Lower leg skin (tissue), 4 donors: ENCODE data around the gene EPHB2. TPM values are rescaled to one million over a fixed set of nuclear protein-coding genes. Genes with fewer than 3 reads are reported as not detected.

ENCODE experiments used
- DNase-seq, 2 donors: peaks; one replicate each; pipeline ENCODE4 v3.0.0-alpha.2; 2019; ENCODE audit warnings: low spot score in 2 of 2
- H3K4me3 ChIP-seq: fragments of 200-600 bp; sonication (generic); 2 replicates; pipeline ENCODE4 v1.5.1; 2017; ENCODE audit warnings: mild to moderate bottlenecking, low read depth; ENCODE audit not compliant: poor library complexity, severe bottlenecking
- POLR2A ChIP-seq, 2 donors: fragments of 450-650 bp; IDR thresholded peaks; one replicate each; pipeline ENCODE4 v1.6.1; 2016 to 2017; ENCODE audit warnings: antibody characterized with exemption in 2 of 2, mild to moderate bottlenecking in 1 of 2, moderate library complexity in 1 of 2
- WGBS, 2 donors: methylation state at CpG; one replicate each; pipeline ENCODE4 v1.1.5; 2018; 5-methylcytosine and 5-hydroxymethylcytosine counted together
- intact Hi-C: fragments of 100-400 bp; cut with DNase I; formaldehyde crosslinking; loops from one replicate; pipeline ENCODE4 v1.15.0; 2023; ENCODE audit warnings: low total_unique reads
- total RNA-seq, 4 donors: library from RNA; depleted of rRNA; stranded (reverse); fragments of >200 nt; gene quantifications; one replicate each; pipeline ENCODE4 v1.1.0, GENCODE V29; 2016
- TF ChIP-seq, protein P1 (sequence below), 3 donors: fragments of 450-650 bp; IDR thresholded peaks; one replicate each; pipeline ENCODE4 v1.5.1; 2016; ENCODE audit warnings: antibody characterized with exemption in 3 of 3, mild to moderate bottlenecking in 3 of 3, moderate library complexity in 2 of 3

The EPHB2 gene
- total RNA-seq, 4 donors from 2014 or later: 0.57 to 3.1 (median 1.7) TPM

DNA sequence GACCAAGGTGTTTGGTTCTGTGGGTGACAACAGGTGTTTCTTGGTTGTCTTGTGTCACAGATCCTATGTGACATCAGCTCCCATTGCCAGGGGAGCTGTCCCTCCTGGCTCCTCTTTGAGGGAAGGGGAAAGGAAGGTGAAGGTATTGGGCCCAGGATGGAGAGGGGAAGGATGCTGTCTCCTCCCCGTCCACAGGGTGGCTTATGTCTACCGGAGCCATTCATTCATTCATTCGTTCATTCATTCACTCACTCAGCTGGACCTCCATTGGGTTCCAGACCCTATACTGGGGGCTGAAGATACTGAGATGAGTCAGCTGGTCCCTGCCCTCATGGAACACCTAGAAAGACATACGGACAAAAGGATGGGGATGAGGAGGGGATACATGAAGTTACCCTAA, 38.9 kb downstream of the EPHB2 start:
- no peak overlapping the region for H3K4me3 ChIP-seq
- intact Hi-C loops: no loop called here
- no peak for TF ChIP-seq POLR2A (IDR thresholded peaks at IDR 0.05)
- 77 to 84% methylated on average over 4 of the region's 4 CpGs for WGBS, 2 donors
- no peak for DNase-seq

DNA sequence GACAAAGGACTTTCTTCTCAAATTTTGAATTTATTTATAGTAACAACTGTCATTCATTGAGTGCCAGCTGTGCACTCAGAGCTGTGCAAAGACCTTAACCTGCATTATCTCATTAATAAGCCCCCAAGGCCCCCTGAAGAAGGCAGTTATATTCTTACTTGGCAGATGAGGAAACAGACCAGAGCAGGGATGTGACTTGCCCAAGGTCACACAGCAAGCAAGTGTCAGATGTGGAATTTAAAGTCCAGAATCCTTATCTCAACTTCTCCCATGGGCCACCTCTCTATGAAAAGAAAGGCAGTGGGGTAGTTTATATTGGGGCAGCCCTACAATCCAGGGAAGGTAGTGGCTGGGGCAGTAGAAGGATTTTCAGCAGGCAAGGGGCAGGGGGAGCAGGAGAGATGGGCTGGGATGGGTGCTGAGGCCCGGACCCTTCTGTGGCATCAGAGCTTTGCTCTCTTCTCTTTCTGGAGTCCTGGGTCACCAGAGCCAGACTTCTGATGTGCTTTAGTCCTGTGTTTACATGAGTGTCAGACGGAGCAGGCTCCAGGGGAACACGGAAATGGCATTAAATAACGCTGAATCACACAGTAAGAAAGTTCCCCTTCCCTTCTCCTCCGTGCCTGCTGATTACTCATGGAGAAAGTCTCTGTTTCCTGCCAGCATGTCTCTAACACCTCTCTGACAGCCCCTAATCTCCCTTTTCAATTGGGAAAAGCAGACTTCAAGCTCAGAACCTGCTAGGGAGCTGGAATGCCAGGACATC, 39.5 kb downstream of the EPHB2 start:
- TF ChIP-seq POLR2A (IDR thresholded peaks at IDR 0.05): no peak
- TF ChIP-seq, protein P1, sequence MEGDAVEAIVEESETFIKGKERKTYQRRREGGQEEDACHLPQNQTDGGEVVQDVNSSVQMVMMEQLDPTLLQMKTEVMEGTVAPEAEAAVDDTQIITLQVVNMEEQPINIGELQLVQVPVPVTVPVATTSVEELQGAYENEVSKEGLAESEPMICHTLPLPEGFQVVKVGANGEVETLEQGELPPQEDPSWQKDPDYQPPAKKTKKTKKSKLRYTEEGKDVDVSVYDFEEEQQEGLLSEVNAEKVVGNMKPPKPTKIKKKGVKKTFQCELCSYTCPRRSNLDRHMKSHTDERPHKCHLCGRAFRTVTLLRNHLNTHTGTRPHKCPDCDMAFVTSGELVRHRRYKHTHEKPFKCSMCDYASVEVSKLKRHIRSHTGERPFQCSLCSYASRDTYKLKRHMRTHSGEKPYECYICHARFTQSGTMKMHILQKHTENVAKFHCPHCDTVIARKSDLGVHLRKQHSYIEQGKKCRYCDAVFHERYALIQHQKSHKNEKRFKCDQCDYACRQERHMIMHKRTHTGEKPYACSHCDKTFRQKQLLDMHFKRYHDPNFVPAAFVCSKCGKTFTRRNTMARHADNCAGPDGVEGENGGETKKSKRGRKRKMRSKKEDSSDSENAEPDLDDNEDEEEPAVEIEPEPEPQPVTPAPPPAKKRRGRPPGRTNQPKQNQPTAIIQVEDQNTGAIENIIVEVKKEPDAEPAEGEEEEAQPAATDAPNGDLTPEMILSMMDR (IDR thresholded peaks at IDR 0.05): no peak
- intact Hi-C loops: no loop called here
- H3K4me3 ChIP-seq: no peak overlapping the region
- DNase-seq: peak in 1 of 2 donors; percentile 52
- 1 to 12% methylated on average over 5 of the region's 5 CpGs for WGBS, 2 donors

DNA sequence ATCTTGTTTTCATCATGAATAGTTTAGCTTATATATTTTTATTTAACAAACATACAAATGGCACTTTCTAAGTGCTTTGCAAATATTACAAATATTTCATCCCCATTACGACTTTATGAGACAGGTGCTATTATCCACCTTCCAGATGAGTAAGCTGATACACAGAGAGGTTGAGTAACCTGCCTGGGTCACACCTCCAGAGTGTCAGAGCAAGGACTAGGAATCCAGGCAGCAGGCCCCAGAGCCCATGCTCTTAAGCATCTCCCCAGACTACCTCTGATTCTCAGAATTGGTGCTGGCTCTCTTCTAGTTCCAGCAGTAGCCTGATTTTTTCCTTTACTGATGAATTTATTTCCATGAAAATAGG, 40.0 kb downstream of the EPHB2 start:
- DNase-seq: no peak
- 19 to 30% methylated on average over 1 of the region's 1 CpG for whole genome bisulfite sequencing, 2 donors
- intact Hi-C loops: no loop called here
- no peak overlapping the region for H3K4me3 ChIP-seq
- TF ChIP-seq POLR2A (IDR thresholded peaks at IDR 0.05): no peak
- TF ChIP-seq, protein P1 (IDR thresholded peaks at IDR 0.05): no peak

DNA sequence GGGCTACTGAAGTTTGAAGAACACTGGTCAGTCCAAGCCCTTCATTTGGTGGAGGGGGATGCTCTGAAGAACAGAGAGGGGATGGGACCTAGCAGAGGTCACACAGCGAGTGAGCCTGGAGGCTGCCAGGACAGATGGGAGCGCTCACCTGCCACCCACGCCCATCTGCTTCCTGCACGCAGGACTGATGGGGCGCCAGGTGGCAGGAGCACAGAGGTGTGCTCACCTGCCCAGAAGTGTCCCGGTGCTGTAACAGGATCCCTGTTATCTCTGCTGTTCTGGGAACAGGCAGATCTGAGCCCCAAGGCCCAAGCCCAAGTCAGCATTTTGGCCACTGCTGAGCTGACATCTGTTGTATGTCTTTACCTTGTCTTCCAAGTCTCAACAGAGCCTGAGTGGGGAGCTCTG, 40.5 kb downstream of the EPHB2 start:
- TF ChIP-seq, protein P1 (IDR thresholded peaks at IDR 0.05): no peak
- intact Hi-C loops: no loop called here
- H3K4me3 ChIP-seq: no peak overlapping the region
- WGBS, 2 donors: 53 to 57% methylated on average over 6 of the region's 6 CpGs
- DNase-seq: no peak

DNA sequence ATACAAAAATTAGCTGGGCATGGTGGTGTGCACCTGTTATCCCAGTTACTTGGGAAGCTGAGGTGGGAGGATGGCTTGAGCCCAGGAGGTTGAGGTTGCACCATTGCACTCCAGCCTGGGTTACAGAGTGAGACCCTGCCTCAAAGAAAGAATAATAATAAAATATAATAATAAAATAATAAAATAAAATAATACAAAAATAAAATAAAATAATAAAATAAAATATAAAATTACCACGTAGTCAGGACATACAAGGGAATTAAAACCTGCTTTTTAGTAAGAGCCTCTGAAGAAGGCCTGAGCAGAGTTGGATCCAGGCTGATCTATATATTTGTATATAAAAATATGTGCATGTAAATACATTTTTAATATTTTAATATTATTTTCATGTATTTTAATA, 41.7 kb downstream of the EPHB2 start:
- intact Hi-C loops: no loop called here
- no peak for DNase-seq
- TF ChIP-seq, protein P1 (IDR thresholded peaks at IDR 0.05): no peak
- TF ChIP-seq POLR2A (IDR thresholded peaks at IDR 0.05): no peak
- 97 to 98% methylated on average over 1 of the region's 1 CpG for WGBS, 2 donors
- no peak overlapping the region for H3K4me3 ChIP-seq

DNA sequence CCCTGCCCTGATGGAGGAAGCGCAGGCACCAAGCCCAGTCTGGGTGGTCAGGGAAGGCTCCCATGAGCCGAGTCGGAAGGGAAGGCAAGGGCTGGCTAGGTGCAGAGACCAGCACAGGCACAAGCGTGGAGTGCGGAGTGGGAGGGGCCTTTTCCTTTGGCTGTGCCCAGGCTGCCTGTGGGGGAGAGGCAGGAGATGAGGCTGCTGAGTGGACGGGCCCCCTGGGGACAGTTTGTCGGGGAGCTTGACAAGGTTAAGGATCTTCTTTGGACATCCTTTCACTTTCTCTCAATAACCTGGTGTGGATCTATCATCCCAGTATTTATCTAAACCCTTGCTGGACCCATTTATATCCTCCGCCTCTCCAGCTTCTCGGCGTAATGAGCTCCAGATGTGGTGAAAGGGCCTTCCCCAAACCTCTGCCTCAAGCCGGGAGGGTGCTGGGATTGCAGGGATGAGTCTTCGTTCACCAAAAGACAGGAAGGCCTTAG, 42.9 kb downstream of the EPHB2 start:
- 51 to 55% methylated on average over 10 to 12 of the region's 12 CpGs for WGBS, 2 donors
- peak in 1 of 2 donors; percentile 29 for DNase-seq
- TF ChIP-seq, protein P1 (IDR thresholded peaks at IDR 0.05): no peak
- TF ChIP-seq POLR2A (IDR thresholded peaks at IDR 0.05): no peak
- intact Hi-C loops: no loop called here
- H3K4me3 ChIP-seq: no peak overlapping the region
